GM12891 (cell line): ENCODE data around the gene BNC2.

ENCODE experiments used
- PAX5 ChIP-seq: IDR thresholded peaks from 2 replicates; pipeline ENCODE4 v1.6.1; 2011; ENCODE audit warnings: low read length, moderate library complexity, mild to moderate bottlenecking; ENCODE audit not compliant: insufficient read depth, severe bottlenecking
- POLR2A ChIP-seq: IDR thresholded peaks from 2 replicates; pipeline ENCODE4 v1.6.1; 2011; ENCODE audit warnings: low read depth, low read length, control low read depth
- POLR2AphosphoS5 ChIP-seq: IDR thresholded peaks from 2 replicates; pipeline ENCODE4 v1.6.1; 2011; ENCODE audit warnings: low read depth, low read length, control low read depth
- SPI1 ChIP-seq: IDR thresholded peaks from 2 replicates; pipeline ENCODE4 v1.6.1; 2011; ENCODE audit warnings: low read depth, low read length, control low read depth
- TAF1 ChIP-seq: IDR thresholded peaks from 2 replicates; pipeline ENCODE4 v1.6.1; 2011; ENCODE audit warnings: low read depth, low read length, control low read depth

GRCh38 chr9:16825331-16825725 lies 45.1 kb downstream of the BNC2 start:
- TF ChIP-seq POLR2A = no peak
- TF ChIP-seq SPI1 = no peak
- TF ChIP-seq TAF1 = no peak
- no peak for TF ChIP-seq POLR2AphosphoS5
- no peak for TF ChIP-seq PAX5
